GM19324 (cell line): ENCODE results near the gene ARL5C.
"Not testable (repeated sequence)": the region's sequence is repeated elsewhere in the genome, so short reads cannot be mapped to it uniquely, and the experiment has no call there.

ENCODE experiments used
- ATAC-seq: cut with Tn5 transposase; IDR thresholded peaks from one replicate; pipeline ENCODE4 v1.9.1; 2021; ENCODE audit warnings: mild to moderate bottlenecking, moderate library complexity; ENCODE audit not compliant: unreplicated experiment, low FRiP score

Gene ARL5C

DNA sequence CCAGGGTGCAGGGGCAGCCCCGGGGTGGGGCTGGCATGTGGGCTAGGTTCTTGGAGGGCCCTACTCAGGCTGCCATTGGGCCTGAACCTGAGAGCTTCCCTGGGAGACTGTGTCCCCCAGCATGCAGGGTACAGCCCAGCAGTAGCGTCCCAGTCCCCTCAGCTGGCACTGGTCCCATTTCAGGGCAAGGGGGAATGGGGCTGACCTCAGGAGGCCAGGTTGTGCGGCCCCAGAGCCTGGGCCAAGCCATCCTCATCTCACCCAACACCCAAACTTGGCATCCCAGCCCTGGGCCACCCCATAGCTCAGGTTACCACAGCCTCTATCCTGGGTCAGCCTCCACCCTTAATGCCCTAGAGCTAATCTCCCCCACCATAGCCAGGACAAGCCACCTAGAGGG is 20.8 kb downstream of the ARL5C start:
- no peak for ATAC-seq

DNA sequence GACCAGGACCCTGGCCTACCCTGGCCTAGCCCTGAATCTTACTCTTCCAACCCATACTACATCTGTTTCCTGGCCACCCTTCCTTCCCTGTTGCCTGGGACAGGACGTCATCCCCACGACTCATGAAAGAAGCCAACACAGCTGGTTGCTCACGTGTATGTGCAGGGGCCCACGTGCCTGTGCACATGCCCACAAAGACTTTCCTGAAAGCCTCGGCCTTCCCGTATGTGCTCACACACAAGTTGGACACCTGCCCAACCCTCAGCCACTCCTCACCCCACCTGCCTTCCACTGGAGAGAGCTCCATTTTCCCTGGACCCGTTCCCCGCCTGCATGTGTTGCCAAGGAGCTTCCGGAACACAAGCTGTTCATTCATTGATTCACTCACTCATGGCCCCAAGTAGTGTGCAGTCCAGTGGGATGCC is 21.5 kb downstream of the ARL5C start:
- ATAC-seq = no peak

DNA sequence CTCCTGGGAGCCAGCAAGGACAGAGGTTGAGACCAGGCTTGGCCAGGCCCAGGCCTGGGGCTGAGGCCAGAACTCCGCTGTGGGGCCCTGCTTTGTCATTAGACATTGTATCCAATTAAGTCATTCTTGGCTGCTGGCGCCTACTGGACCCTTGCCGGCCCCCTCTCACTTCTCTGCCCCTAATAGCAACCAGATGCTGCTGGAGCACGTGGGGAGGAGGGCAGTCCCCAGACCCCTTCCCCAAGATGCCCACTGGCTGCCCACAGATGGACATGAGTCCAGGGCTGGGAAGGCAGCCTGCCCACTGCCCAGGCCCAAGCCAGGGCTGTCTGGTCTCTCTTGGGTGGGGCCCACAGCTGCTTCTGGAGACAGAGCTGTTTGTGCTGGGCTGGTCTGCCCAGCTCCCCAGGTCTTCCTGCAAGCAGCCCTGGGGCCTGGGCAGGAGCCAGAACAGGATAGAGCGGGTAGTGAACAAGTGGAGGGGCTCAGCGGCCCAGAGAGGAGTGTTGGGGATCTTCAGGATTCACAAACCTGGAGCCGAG is 22.3 kb downstream of the ARL5C start:
- no peak for ATAC-seq

DNA sequence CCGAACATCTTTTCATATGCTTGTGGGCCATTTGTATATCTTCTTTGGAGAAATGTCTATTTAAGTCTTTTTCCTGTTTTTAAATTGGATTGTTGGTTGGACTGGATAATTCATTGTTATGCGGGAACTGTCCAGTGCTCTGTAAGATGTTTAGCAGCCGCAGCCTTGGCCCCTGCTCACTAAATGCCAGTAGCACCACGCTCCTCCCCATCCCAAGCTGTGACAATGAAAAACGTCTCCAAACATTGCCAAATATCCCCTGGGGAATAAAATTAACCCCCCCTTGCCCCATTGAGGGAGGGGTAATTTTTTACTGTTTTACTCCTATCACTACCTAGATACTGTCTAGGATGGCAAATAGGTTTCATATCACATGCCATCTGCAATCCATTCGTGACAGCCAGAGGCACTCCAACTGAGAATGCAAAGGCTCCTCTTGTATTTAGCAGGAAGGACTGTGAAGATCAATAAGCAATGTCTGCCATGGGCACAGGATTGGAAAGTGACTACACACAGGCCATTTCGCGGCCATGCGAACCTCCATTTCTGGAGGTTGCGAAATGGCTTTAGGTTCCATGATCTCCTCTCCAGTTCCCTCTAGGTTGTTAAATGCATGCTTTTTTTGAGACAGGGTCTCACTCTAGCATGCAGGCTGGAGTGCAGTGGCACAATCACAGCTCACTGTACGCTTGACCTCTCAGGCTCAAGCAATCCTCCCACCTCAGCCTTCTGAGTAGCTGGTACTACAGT is 23.9 kb downstream of the ARL5C start:
- ATAC-seq = no peak

DNA sequence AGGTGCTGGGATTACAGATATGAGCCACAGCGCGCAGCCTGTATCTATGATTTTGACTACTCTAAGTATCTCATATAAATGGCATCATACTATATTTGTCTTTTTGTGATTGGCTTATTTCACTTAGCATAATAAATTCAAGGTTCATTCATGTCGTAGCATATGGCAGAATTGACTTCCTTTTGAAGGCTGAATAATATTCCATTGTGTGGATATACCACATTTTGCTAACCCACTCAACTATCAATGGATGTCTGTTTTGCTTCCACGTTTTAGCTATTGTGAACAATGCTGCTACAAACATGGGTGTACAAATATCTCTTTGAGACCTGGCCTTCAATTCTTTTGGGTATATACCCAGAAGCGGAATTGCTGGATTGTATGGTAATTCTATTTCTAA is 24.7 kb downstream of the ARL5C start:
- ATAC-seq = no peak

DNA sequence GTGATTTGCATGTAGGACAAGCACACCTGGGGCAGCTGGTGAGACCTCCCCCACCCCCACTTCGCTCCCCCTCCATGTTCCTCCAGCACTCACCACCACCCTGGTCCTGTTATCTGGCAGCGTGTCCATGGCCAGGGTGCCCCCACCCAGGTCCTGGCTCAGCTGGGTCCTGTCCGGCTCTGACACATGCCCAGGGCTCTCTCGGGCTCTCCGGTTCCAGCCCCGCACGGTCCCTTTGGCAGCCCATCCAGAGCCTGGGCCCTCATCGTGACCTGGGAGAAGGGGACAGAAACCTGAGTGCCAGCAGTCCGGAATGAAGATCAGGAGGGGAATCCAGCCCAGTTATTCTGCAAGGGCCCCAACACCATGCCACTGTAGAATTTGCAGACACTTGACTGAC is 26.4 kb downstream of the ARL5C start:
- ATAC-seq = no peak

DNA sequence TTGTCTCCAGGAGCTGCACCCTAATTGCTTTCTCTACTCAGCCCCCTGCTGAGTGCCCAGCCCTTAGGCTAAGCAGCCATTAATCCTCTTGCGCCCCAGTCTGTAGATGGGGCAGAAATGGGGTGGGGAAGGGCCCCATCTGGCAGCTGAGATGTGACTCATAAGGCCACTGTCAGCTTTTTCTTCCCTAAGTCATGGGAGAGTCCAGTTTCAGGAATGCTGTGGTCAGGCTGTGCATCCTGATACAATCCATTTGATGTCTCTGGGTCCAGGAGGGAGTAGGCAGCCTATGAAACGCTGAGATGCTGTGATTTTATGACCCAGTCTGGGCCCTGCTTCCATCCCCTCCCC is 26.8 kb downstream of the ARL5C start:
- ATAC-seq = no peak

DNA sequence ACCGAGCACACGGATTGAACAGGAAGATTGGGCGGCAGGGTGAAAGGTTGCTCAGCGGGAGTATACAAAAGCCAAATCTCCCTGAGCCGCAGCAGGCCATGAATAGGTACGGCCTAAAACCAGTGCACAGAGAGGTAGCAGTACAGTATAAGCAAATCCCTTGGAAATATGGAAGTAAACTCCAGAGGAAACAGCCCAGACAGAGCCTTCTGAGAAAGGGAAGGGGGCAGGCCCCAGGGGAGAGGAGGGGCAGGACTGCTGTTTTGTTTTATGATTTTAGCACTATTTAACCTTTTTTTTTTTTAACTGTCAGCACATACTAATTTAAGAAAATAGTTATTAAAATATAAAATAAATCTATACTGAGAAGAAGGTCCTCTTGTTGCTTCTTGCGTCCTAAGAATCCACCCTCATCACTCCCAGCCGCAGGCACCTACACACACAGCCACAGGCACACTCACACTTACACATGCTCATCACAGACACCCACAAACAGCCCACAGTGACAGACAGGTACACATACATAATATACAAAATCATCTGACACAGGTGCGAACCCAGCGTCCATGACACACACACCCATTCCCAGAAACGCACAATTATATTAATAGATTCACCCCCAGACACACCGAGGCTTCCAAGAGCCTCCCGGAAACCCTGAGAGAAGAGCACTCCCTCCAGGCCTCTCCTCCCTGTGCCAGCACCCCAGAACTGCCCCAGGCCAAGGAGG is 27.4 kb downstream of the ARL5C start:
- ATAC-seq = no peak

DNA sequence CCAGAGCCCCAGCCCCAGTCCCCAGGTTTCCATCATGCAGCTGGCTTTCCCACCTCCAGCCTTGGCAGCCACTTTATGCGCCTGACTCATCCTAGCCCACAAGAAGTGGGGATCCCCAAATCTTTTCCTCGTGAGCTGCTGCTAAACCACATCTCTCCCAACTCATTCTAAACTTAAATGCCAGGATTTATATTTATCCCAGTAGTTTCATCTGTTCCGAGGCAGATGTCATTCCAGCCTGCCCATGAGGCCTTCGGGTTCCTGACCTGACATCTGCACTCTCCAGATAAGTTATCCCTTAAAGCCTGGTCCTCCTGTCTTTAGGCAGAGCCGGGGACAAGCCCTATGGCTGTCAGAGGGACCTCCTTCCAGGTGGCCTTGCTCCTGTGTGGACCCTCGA is 31.1 kb downstream of the ARL5C start:
- ATAC-seq = no peak

DNA sequence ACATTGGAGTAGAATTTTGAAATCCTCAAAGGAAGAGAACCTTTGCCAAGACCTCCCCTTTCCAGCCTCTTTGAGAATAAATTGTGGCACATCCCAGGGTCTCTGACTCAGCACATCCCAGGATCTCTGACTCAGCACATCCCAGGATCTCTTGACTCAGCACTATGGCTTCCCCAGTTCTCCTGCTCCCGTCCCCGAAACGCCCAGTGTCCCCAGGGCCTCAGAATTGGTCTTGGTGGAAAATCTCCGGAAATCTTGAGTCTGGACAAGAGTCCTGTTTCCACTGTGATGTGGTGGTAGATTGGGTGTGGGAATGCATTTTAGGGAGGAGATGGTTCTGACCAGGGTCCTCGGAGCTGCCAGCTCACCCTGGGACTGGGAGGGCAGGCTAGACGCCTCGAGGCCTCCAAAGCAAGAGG is 33.8 kb downstream of the ARL5C start:
- no peak for ATAC-seq

DNA sequence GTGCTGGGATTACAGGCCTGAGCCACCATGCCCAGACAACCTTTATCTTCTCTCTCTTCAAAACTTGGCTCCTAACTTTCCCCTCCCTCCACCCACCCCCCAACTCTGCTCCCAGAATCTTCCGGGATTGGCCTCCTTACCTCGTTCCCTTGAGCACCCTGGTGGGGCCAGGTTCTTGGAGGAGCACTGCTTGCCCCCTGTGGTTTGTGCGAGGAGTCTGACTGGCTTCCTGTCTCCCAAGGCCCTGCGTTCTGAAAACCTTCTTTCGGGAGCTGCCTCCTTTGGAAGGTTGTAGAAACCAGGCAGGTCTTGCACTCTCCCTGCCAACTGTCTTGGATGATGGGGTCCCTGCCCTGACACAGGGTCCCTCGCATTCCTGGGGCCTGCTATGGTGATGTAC is 34.3 kb downstream of the ARL5C start:
- no peak for ATAC-seq

DNA sequence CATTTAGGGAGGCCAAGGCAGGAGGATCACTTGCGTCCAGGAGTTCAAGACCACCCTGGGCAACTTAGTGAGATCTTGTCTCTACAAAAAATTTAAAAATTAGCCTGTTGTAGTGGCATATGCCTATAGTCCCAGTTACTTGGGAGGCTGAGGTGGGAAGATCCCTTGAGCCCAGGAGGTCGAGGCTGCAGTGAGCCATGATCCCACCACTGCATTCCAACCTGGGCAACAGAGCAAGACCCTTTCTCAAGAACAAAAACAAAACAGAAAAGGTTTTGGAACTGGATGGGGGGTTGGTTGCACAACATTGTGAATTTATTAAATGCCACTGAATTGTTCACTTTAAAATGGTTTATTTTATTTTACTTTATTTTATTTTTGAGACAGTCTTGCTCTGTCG is 35.8 kb downstream of the ARL5C start:
- ATAC-seq = no peak

DNA sequence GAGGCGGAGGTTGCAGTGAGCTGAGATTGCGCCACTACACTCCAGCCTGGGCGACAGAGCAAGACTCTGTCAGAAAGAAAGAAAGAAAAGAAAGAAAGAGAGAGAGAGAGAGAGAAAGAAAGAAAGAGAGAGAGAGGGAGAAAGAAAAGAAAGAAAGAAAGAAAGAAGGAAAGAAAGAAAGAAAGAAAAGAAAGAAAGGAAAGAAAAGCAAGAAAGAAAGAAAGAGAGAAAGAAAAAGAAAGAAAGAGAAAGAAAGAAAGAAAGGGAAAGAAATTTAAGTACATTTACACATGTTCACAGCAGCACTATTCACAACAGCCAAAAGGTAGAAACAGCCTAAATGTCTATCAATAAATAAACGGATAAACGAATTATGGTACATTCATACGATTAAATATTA is 36.4 kb downstream of the ARL5C start:
- not testable (repeated sequence) for ATAC-seq

DNA sequence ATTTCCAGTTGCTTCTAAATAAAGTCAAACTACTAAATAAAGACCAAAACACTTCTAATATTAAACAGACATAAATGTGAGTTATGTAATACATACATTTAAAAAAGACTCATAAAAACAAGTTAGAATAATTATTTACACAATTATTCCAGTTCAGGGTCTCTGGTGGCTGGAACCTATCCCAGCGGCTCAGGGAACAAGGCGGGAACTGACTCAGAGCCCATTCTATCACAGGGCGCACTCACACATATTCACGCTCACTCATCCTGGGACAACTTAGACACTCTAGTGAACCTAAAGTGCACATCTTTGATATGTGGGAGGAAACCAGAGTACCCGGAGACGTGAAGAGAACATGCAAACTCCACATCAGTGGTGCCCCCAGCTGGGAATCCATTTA is 39.5 kb downstream of the ARL5C start:
- ATAC-seq = no peak

DNA sequence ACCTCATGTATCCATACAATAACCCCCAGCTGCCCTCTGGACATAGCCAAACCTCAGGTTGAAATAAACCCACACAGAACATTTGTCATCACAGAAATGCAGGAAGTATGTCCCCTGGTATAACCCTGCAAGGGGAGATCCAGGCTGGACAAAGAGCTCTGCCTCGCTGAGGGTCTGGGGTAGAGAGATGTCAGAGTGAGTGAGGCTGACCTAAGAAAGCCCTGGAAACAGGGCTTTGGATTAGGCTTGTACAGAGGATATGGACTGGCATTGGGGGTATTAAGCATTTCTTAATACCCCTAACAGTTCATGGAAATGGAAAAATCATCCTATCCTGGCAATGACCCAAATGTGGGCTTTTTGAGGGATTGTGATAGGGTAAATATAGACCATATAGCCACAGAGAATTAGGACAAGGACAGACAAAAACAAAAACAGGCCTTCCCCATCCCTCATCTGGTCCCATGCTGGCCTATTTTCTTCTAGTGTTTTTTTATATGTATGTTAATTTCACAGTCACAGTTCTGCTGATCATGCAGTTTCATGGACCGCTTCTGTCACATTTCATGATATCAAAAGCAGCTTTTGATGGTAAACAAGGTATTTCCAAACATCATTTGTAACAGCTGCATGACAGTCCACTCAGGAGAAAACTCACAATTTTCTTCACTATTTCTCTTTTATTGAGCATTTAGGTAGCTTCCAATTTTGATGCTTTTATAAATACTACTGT is 40.7 kb downstream of the ARL5C start:
- ATAC-seq = no peak

DNA sequence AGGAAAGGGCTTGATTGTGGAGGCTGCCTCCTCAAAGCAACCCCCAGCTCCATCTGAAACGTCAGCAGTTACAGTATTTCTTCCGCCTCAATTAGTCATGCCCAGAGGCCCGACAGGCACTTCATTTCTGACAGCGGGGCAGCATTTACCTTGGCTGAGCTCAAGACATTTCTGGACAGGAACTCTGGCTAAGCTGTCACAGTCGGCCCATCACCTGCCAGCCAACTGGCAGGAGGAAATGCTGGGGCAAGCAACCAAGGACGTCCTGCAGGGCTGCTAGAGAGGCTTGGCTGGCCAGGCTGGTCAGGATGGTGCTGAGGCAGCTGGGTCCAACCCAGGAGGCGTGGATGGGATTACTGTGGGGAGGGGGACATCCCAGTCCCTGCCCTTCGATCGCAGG is 42.3 kb downstream of the ARL5C start:
- ATAC-seq = no peak

DNA sequence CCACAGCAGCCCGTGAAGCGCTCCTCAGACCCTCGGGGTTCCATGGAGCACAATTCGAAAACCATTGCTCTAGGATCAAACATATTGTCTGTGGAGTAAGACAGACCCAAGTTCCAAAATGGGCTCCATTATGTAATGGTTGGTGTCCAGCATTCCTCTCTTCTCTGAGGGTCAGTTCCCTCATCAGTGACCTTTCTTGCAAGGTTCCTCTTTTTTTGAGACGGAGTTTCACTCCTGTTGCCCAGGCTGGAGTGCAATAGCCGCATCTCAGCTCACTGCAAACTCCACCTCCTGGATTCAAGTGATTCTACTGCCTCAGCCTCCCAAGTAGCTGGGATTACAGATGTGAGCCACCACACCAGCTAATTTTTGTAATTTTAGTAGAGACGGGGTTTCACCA is 43.0 kb downstream of the ARL5C start:
- ATAC-seq = no peak

DNA sequence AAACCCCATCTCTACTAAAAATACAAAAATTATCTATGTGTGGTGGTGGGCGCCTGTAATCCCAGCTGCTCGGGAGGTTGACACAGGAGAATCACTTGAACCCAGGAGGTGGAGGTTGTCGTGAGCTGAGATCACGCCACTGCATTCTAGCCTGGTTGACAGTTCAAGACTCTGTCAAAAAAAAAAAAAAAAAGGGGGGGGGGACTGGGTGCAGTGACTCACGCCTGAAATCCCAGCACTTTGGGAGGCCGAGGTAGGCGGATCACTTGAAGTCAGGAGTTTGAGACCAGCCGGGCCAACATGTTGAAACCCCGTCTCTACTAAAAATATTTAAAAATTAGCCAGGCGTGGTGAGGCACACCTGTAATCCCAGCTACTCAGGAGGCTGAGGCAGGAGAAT is 44.0 kb downstream of the ARL5C start:
- ATAC-seq = not testable (repeated sequence)

DNA sequence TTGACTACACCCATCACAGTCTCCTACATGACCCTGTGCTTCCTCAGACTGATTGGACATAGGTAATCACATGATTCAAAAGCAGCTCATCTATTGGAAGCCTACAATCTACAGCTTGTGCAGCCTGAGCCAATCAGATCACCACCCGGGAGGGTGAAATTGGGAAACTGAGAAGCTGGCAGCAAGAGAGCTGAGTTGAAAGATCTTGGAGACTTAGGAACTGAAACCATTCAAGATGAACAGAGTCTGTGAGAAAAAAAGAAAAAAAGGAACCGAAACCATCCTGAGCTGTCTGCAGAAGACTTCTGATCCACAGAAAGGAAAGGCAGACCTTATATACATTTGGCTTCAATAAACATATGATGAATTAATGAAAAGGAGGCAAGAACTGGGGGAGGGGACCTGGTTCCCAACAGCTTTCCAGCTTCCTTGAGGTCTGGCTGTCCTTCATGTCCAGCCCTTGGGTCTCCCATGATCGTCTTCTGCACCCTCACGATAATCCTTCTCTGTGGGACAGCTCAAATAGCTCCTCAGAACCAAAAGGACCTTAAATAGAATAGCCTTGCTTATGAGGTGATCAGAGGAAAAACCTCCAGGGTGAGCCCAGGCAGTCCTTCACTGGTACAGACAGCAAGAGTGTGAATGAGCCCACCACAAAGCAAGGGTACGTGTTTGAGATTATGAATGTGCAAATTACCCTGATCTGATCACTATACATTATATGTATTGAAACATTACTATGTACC is 47.1 kb downstream of the ARL5C start:
- ATAC-seq = no peak

DNA sequence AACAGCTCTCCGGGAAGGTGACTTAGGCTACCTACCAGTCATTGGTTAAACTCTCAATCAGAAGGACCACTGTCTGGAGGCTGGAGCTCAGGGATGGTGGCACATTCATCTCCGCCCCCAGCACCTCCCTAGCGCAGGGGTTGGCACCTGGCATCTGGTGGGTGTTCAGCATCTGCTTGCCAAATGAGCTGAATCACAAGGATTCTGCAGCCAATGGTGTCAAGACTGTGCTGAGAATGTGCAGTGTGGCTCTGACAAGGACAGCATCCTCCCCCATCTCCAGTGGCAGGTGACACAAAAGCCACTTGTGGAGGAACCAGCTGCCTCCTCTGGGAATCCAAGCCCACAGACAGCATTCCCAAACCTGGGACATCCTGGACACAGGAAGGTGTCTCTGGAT is 49.7 kb downstream of the ARL5C start:
- no peak for ATAC-seq

DNA sequence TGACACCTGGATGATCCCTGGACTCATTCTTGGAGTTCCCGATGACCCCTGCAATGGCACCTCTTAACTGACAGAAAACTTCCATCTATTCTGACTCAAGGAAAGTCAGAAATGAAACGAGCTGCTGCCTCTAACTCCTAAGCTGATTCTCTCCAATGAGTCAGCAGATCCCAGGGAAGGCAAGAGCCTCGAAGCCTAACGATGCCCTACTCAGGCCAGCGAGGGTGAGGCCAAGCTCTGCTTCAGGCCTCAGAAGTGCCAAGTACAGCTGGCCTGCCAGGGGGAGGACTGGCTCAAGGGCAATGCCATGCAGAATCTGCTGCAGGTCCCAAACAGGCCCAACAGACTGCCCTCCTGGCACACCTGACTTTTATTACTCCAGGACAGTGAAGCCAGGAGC is 50.8 kb downstream of the ARL5C start:
- ATAC-seq = no peak
